ENCODE measurements around the gene CACNG7. TPM values are rescaled to one million over a fixed set of nuclear protein-coding genes. Genes with fewer than 3 reads are reported as not detected.

Gene CACNG7
- total and polyA plus RNA-seq, 2 experiments from 2014 or later: 0.11 to 0.60 TPM

DNA sequence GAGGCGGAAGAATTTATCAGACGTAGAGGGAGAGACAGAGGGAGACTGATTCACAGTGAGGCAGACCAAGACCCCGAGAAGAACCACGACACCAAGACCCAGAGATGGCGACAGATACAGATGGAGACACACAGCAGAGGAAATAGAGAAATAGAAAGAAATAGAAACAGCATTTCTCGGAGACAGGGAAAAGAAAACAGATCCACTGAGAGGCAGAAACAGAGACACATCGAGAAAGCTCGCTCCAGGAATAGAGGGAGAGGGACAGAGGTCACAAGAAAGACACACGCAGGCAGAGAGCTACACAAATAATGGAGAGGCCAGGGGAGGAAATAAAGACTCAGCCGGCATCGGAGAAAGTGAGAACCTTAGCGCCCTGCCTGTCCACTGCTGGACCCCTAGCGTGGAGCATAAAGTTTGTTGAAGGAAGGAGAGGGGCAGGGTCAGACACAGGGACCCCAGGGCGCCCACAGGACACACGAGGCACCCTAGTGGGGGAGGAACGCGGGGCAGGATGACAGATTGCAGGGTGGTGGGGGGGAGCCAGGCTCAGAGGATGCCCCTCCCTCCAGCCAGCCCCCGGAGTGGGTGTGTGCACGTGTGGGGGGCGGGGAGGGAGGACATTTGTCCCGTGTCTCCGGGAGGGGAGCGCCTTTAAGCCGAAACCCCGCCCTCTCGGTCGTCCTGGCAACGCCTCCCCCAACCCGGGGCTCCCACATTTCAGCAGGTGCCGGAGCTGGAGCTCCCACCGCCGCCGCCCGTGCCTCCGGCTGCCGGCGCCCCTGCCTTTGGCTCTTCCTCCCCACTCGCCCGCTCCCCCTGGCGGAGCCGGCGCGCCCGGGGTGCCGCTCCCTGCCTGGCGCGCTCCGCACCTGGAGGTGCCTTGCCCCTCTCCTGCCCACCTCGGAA is 27.3 kb upstream of the CACNG7 start, which contains the start of gene PRKCG:
PRKCG (plus strand) TSS at position 716 of the 909 bp plus-strand sequence. CDS start 298 bp downstream, outside the sequence.
- Histone ChIP-seq H3K4me1 (ENCODE audit: low read depth) (peaks cover 8% of the 10 kb centered on the region), H3K9me3 (ENCODE audit: low read depth) (no peaks in the 10 kb centered on the region), H3K27ac (no peak within 1 kb of the TSS), H3K27me3 (peaks cover 36% of the 10 kb centered on the region), H3K36me3 (no peaks in the 10 kb centered on the region), H3K4me3 (peak within 1 kb of the TSS; percentile 68)
- peak in 1 of 2 donors; percentile 84 for DNase-seq (ENCODE audit: low read depth in 1 of 2, low spot score in 1 of 2)
- TF ChIP-seq, protein P1, sequence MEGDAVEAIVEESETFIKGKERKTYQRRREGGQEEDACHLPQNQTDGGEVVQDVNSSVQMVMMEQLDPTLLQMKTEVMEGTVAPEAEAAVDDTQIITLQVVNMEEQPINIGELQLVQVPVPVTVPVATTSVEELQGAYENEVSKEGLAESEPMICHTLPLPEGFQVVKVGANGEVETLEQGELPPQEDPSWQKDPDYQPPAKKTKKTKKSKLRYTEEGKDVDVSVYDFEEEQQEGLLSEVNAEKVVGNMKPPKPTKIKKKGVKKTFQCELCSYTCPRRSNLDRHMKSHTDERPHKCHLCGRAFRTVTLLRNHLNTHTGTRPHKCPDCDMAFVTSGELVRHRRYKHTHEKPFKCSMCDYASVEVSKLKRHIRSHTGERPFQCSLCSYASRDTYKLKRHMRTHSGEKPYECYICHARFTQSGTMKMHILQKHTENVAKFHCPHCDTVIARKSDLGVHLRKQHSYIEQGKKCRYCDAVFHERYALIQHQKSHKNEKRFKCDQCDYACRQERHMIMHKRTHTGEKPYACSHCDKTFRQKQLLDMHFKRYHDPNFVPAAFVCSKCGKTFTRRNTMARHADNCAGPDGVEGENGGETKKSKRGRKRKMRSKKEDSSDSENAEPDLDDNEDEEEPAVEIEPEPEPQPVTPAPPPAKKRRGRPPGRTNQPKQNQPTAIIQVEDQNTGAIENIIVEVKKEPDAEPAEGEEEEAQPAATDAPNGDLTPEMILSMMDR (IDR thresholded peaks at IDR 0.05; ENCODE audit: low read depth, low read length): peak; percentile 60

DNA sequence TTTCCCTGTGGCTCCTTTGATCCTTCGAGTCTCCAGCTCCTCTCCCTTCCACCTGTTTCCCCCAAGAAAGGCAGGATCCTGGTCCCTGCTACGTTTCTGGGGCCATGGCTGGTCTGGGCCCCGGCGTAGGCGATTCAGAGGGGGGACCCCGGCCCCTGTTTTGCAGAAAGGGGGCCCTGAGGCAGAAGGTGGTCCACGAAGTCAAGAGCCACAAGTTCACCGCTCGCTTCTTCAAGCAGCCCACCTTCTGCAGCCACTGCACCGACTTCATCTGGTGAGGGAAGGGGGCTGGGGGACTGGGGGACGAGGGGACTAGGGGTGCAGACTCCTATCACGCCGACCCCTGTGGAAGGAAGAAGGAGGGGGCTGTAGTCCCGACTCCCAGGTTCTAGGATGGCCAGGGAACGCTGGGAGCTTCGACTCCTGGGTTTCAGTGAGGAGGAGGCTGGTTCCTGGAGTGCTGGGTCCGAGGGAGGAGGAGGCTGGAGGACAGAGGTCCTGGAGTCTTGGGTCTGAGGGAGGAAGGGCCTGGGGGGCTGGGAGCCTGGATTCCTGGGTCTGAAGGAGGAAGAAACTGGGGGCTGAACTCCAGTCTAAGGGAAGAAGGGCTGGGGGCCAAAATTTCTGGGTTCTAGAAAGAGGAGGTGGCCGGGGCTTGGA is 26.6 kb upstream of the CACNG7 start:
- Histone ChIP-seq H3K9me3 (ENCODE audit: low read depth) (no peaks in the 10 kb centered on the region), H3K27me3 (peaks cover 36% of the 10 kb centered on the region)

DNA sequence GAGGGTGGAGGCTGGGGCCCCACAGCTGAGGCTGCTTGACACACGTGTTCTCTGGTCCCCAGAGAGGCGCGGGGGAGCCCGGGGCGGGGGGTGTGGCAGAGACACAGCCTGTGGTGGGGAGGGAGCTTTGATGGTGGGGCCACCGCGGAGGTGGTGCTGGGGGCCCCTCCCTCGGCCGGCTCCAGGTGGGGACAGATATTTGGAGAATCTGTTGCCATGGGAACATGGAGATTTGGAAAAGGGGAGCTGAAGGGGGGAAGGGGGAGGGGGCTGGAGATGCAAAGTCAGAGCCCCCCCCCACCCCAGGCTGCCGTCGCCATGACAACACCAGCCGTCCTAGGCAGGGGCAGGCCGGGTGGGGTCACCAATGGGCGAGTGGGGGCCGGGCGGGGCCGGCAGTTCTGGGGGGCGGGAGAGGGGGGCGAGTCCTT is 25.8 kb upstream of the CACNG7 start:
- Histone ChIP-seq H3K27me3 (peaks cover 36% of the 10 kb centered on the region), H3K27ac (no peak overlapping the region), H3K4me1 (ENCODE audit: low read depth) (peaks cover 8% of the 10 kb centered on the region), H3K9me3 (ENCODE audit: low read depth) (no peaks in the 10 kb centered on the region), H3K36me3 (no peaks in the 10 kb centered on the region), H3K4me3 (no peak overlapping the region)
- TF ChIP-seq, protein P1 (IDR thresholded peaks at IDR 0.05; ENCODE audit: low read depth, low read length): no peak
- DNase-seq (ENCODE audit: low read depth in 1 of 2, low spot score in 1 of 2): no peak

More for the DNA sequence above, 26.6 kb upstream of the CACNG7 start:
- TF ChIP-seq, protein P1 (IDR thresholded peaks at IDR 0.05; ENCODE audit: low read depth, low read length): no peak
- no peak overlapping the region for H3K27ac ChIP-seq
- peak overlapping the region; percentile 68 for H3K4me3 ChIP-seq
- peaks cover 8% of the 10 kb centered on the region for H3K4me1 ChIP-seq (ENCODE audit: low read depth)
- H3K36me3 ChIP-seq: no peaks in the 10 kb centered on the region
- no peak for DNase-seq (ENCODE audit: low read depth in 1 of 2, low spot score in 1 of 2)

DNA sequence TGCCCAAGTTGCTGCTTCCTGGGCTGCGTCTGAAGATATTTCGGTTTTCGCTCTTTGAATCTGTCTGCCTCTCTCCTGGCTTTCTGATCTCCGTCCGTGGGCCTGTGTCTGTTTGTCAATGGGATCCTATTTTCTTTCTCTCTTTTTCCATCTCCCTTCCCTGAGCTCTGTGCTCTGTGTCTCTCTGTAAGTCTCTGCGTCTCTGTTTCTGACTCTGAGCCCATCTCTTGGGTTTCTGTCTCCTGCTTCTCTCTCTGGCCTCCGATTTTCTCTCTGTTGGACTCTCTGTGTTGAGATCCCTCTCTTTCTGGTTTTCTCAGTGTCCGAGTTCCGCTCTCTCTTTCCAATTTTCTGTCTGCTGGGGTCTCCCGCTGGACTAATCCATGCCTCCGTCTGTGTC is 25.3 kb upstream of the CACNG7 start:
- peaks cover 8% of the 10 kb centered on the region for H3K4me1 ChIP-seq (ENCODE audit: low read depth)
- DNase-seq (ENCODE audit: low read depth in 1 of 2, low spot score in 1 of 2): no peak
- TF ChIP-seq, protein P1 (IDR thresholded peaks at IDR 0.05; ENCODE audit: low read depth, low read length): no peak
- no peak overlapping the region for H3K4me3 ChIP-seq
- no peaks in the 10 kb centered on the region for H3K36me3 ChIP-seq
- peaks cover 36% of the 10 kb centered on the region for H3K27me3 ChIP-seq
- H3K27ac ChIP-seq: no peak overlapping the region
- no peaks in the 10 kb centered on the region for H3K9me3 ChIP-seq (ENCODE audit: low read depth)

DNA sequence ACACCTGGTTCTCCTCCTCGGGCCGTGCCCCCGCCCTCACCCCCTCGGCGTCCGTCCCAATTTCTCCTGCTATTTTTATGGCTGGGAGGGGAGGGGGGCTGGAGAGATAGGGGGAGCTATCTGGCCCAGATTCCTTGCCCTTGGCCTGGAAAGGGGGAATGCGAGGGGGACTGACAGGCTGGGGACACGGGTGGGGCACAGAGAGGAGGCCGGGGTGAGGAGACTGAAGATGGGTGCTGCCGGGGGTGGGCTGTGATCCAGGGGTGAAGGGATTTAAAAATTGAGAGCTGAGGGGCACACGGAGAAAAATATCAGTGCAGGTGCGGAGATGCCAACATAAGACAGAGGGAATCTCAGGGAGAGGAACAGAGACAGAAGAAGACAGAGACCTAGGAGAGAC is 24.8 kb upstream of the CACNG7 start:
- DNase-seq (ENCODE audit: low read depth in 1 of 2, low spot score in 1 of 2): no peak
- Histone ChIP-seq H3K9me3 (ENCODE audit: low read depth) (no peaks in the 10 kb centered on the region), H3K36me3 (no peaks in the 10 kb centered on the region), H3K27ac (no peak overlapping the region), H3K4me3 (no peak overlapping the region), H3K27me3 (peaks cover 36% of the 10 kb centered on the region), H3K4me1 (ENCODE audit: low read depth) (peaks cover 8% of the 10 kb centered on the region)
- TF ChIP-seq, protein P1 (IDR thresholded peaks at IDR 0.05; ENCODE audit: low read depth, low read length): no peak
